ENCODE measurements around the gene HECTD2.

- TF ChIP-seq CTCF (IDR thresholded peaks at IDR 0.05) (no peak), POLR2A (IDR thresholded peaks at IDR 0.05) (no peak), EP300 (IDR thresholded peaks at IDR 0.05) (no peak), POLR2AphosphoS5 (IDR thresholded peaks at IDR 0.05) (no peak)
Measured at GRCh38 chr10:91453535-91453934, 43.4 kb downstream of the HECTD2 start.
